MG63 (cell line): ENCODE results near the gene LRMDA. TPM values are rescaled to one million over a fixed set of nuclear protein-coding genes. Genes with fewer than 3 reads are reported as not detected.
"Not testable (repeated sequence)": the region's sequence is repeated elsewhere in the genome, so short reads cannot be mapped to it uniquely, and the experiment has no call there.

Source experiments
- DNase-seq: peaks from one replicate; pipeline ENCODE4 v3.0.0-alpha.2; 2020
- H3K27me3 ChIP-seq: fragments of 250-450 bp; sonication (Bioruptor Pico); 2 replicates; pipeline ENCODE4 v1.5.1; 2020; ENCODE audit warnings: mild to moderate bottlenecking, moderate library complexity
- H3K36me3 ChIP-seq: fragments of 250-450 bp; sonication (Bioruptor Pico); 2 replicates; pipeline ENCODE4 v1.5.1; 2020; ENCODE audit warnings: mild to moderate bottlenecking, moderate library complexity
- H3K4me3 ChIP-seq: fragments of 250-450 bp; sonication (Bioruptor Pico); 2 replicates; pipeline ENCODE4 v1.5.1; 2020; ENCODE audit warnings: mild to moderate bottlenecking, moderate library complexity
- H3K9me3 ChIP-seq: fragments of 250-450 bp; sonication (Bioruptor Pico); 2 replicates; pipeline ENCODE4 v1.5.1; 2020; ENCODE audit warnings: mild to moderate bottlenecking, moderate library complexity
- total RNA-seq: library from RNA; depleted of rRNA; stranded (reverse); fragments of >200 nt; shearing (Covaris generic); gene quantifications from 2 replicates; pipeline ENCODE4 v1.2.3, GENCODE V29; 2014; ENCODE audit warnings: low replicate concordance

Gene LRMDA
- total RNA-seq, 1 experiment from 2014 or later = 1.3 TPM

GRCh38 chr10:75610183-75610582 lies 178.8 kb downstream of the LRMDA start:
- no peaks in the 10 kb centered on the region for H3K36me3 ChIP-seq
- DNase-seq = no peak
- H3K4me3 ChIP-seq = no peak overlapping the region
- no peaks in the 10 kb centered on the region for H3K9me3 ChIP-seq
- no peaks in the 10 kb centered on the region for H3K27me3 ChIP-seq

DNA sequence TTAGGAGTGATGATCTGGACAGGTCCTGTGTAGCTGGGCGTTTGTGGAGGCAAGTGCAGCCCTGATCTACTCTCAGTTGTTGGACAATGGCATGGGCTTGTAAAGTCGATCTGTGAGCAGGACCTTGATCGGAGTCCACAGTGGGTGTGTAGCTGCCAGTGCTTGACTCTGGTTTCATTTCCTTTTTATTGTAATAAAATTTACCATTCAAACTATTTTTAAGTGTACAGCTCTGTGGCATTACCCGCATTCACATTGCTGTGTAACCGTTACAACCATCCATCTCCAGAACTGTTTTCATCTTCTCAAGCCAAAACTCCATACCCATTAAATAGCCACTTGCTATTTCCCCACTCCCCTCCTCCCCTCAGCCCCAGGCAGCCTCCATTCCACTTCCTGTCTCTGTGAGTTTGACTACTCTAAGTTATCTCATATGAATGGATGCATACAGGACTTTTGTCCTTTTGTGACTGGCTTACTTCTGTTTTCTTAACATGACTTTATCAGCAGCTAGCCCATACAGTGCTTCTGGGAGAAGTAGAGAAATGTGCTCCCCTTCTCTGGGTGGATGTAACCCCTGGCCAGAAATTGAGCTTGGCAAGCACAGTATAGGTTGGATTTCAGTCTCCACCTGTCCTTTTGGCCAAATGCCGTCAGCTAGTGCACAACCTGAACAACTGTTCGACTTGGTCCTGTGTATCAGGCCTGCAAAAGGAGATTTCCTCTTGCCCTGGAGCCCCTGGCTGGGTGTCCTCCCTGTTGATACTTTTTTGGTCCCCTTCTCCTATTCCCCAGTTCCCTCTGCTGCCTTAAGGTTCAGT lies 180.0 kb downstream of the LRMDA start:
- no peaks in the 10 kb centered on the region for H3K9me3 ChIP-seq
- no peaks in the 10 kb centered on the region for H3K36me3 ChIP-seq
- no peaks in the 10 kb centered on the region for H3K27me3 ChIP-seq
- H3K4me3 ChIP-seq = no peak overlapping the region
- no peak for DNase-seq

DNA sequence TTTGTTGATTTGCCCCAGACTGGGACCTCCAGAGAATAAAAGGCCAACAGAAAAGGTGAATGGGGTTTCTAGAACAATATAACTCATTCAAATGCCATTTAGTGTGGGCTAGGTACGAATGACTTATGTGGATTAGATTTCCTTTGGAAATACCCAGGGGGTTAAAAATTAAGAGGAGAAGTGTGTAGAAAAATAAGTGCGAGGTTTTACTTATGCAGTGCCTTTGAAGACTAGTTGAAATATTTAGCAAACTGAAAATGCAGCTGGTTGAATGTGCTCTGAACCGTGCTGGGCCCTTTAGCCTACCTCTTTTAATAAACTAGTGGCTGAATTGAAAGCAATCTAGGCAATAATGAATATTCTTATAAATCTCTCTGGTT lies 180.6 kb downstream of the LRMDA start:
- Histone ChIP-seq H3K9me3 (no peaks in the 10 kb centered on the region), H3K4me3 (no peak overlapping the region), H3K36me3 (no peaks in the 10 kb centered on the region), H3K27me3 (no peaks in the 10 kb centered on the region)
- DNase-seq = no peak

DNA sequence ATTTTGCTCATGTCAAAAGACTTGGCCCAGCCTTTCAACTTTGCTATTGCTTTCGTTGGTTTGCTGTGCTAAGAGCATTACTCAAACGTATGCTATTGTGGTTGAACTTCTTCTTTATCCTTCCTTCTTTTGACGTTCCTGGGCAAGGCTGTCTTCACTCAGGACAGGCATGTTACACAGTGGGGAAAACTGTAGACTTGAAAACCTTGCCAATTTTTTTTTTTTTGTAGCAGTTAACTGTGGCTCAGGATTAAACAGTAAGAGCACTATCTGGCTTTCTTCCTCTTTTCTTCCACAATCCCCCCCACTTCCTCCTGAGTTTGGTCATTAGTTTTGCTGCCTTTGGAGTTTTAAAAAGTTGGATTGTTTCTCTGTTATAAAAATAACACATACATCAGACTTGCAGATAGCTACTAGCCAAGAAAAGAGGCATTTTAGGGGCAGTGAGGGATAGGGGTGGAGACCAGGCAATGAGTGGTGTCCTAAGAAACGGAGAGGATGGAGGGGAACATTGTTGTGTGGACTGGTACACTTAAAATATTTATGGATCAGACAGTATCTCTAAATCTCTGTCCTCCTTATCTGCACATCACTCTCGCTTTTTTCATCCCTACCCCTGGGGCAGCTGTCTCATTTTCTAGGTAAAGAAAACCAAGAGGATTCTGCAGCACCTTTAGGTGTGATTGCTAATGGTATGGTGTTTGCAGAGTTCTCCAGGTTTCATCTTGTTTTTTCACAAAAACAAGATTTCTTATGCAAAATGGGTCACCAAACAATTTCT lies 181.7 kb downstream of the LRMDA start:
- H3K27me3 ChIP-seq = no peaks in the 10 kb centered on the region

DNA sequence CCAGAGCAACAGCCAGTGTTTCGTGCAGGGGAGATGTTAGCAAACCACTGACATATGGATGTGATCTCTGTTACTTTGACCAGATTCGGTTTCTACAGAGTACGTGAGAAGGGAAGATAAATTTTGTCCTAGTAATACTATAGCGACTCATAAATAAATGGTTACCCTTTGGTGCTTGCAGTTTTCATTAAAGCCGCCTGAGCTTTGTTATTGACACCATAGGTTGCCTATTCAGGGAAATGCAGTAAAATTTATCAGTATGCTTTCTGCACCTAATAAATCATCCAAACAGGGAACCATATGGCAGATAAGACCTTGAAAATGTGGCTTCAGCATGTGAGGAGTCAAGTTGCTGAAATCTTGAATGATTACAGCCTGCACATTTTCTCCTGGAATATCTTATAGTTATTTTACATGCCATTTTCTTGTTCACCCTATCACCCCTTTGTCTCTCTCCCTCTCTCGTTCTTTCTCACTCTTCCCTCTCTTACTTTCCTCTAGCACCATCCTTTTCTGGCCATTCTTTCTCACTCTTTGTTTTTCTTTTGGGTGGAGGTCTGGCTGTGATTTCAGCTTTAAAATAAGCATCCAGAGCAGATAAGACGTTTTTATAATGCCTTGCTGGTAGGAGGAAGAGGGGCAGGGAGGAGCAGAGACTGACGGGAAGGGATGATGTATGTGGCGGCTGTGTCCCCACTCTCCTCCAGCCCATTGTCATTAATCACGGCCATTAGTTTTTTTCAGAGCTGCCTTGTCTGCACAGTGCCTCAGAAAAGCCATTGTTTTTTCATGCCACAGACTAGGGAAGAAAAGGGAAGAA lies 182.5 kb downstream of the LRMDA start:
- Histone ChIP-seq H3K27me3 (no peaks in the 10 kb centered on the region), H3K36me3 (no peaks in the 10 kb centered on the region), H3K4me3 (no peak overlapping the region), H3K9me3 (no peaks in the 10 kb centered on the region)
- DNase-seq = no peak

More for the DNA sequence above, 181.7 kb downstream of the LRMDA start:
- Histone ChIP-seq H3K9me3 (no peaks in the 10 kb centered on the region), H3K4me3 (no peak overlapping the region), H3K36me3 (no peaks in the 10 kb centered on the region)
- DNase-seq = peak; percentile 3

DNA sequence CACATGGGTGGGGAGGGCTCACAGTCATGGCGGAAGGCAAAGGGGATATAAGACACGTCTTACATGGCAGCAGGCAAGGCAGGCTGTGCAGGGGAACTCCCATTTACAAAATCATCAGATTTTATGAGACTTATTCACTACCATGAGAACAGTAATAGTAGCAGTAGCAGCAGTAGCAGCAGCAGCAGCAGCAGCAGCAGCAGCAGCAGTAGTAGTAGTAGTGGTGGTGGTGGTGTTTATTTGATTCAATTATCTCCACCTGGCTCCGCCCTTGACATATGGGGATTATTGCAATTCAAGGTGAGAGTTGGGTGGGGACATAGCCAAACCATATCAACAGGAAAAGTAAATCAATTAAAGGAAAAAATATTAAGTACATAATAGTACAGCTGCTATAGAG lies 184.7 kb downstream of the LRMDA start:
- DNase-seq = no peak
- no peak overlapping the region for H3K4me3 ChIP-seq
- H3K36me3 ChIP-seq = no peaks in the 10 kb centered on the region
- H3K27me3 ChIP-seq = no peaks in the 10 kb centered on the region
- H3K9me3 ChIP-seq = no peaks in the 10 kb centered on the region

GRCh38 chr10:75616874-75617478 lies 185.6 kb downstream of the LRMDA start:
- Histone ChIP-seq H3K27me3 (no peaks in the 10 kb centered on the region), H3K4me3 (no peak overlapping the region), H3K36me3 (no peaks in the 10 kb centered on the region), H3K9me3 (no peaks in the 10 kb centered on the region)
- no peak for DNase-seq

- Histone ChIP-seq H3K4me3 (no peak overlapping the region), H3K9me3 (no peaks in the 10 kb centered on the region), H3K36me3 (no peaks in the 10 kb centered on the region), H3K27me3 (no peaks in the 10 kb centered on the region; the same call in 1 of the 2 replicates)
- DNase-seq = no peak
These were observed 186.2 kb downstream of the LRMDA start for GRCh38 chr10:75617485-75618155.

GRCh38 chr10:75619635-75620034 lies 188.2 kb downstream of the LRMDA start:
- no peak for DNase-seq
- H3K4me3 ChIP-seq = no peak overlapping the region
- H3K36me3 ChIP-seq = no peaks in the 10 kb centered on the region
- no peaks in the 10 kb centered on the region; the same call in 1 of the 2 replicates for H3K27me3 ChIP-seq
- no peaks in the 10 kb centered on the region for H3K9me3 ChIP-seq

GRCh38 chr10:75620356-75620755 lies 188.9 kb downstream of the LRMDA start:
- no peak overlapping the region for H3K4me3 ChIP-seq
- no peaks in the 10 kb centered on the region for H3K36me3 ChIP-seq
- DNase-seq = no peak
- H3K27me3 ChIP-seq = no peaks in the 10 kb centered on the region; the same call in 1 of the 2 replicates
- no peaks in the 10 kb centered on the region for H3K9me3 ChIP-seq

GRCh38 chr10:75621003-75621402 lies 189.6 kb downstream of the LRMDA start:
- H3K27me3 ChIP-seq, DNase-seq, H3K36me3 ChIP-seq, H3K9me3 ChIP-seq, H3K4me3 ChIP-seq: not testable (repeated sequence)

GRCh38 chr10:75622503-75622902 lies 191.1 kb downstream of the LRMDA start:
- Histone ChIP-seq H3K9me3 (no peaks in the 10 kb centered on the region), H3K27me3 (no peaks in the 10 kb centered on the region; the same call in 1 of the 2 replicates), H3K4me3 (no peak overlapping the region), H3K36me3 (no peaks in the 10 kb centered on the region)
- no peak for DNase-seq

DNA sequence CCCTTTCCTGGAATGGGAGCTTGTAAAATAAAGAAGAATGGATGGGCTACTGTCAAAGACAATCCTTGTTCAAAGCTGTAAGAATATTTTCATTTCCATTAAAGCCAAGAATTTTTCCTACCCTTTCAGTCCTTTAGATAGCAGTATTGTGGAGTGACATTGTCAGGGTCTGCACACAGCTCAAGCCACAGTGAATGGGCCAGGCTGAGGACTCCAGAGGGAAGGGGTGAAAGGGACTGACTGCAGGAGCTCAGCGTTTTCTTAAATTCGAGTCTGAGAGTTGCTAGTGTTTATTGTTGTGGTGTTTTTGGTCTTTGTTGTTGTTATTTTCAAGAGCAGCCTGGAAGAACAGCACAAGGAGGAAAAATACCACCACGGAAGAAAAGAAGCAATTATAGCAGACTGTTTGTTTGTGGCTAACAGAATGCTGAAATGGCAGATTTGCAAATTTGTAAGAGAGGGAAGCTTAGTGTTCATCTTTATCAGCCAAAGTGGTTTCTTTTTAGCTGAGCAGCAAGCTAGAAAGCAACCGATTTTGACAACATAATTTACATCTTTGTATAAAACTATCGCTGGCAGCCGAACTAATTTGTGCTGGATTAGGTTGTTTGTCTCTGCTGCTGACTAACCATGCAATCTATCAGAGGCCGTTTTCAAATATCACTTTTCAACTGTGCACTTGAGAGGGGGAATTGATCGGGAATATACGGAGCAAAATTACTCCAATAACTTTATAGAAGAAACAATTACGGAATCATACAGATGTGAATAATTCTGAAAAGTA lies 192.1 kb downstream of the LRMDA start:
- Histone ChIP-seq H3K27me3 (no peaks in the 10 kb centered on the region; the same call in 1 of the 2 replicates), H3K36me3 (no peaks in the 10 kb centered on the region), H3K9me3 (no peaks in the 10 kb centered on the region), H3K4me3 (no peak overlapping the region)
- no peak for DNase-seq

DNA sequence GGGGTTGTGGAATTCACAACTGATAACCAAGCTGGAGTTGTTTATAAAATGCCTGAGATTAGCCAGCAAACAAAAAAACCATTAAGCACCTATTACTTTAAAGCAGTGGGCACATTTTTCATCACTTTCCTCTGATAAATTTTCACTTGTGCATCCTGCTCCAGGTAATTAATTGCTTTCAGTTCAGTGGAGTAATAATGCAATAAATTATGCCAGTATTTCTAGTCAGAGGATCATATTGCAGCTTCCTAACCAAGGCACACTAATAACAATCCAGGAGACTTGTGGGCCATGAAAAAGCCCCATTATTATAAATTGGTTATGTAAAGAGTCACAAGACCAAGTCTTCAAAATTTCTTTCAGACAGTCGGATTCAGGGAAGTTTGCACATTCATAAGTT lies 193.2 kb downstream of the LRMDA start:
- no peak for DNase-seq
- Histone ChIP-seq H3K9me3 (no peaks in the 10 kb centered on the region), H3K27me3 (no peaks in the 10 kb centered on the region; the same call in 1 of the 2 replicates), H3K36me3 (no peaks in the 10 kb centered on the region), H3K4me3 (no peak overlapping the region)

DNA sequence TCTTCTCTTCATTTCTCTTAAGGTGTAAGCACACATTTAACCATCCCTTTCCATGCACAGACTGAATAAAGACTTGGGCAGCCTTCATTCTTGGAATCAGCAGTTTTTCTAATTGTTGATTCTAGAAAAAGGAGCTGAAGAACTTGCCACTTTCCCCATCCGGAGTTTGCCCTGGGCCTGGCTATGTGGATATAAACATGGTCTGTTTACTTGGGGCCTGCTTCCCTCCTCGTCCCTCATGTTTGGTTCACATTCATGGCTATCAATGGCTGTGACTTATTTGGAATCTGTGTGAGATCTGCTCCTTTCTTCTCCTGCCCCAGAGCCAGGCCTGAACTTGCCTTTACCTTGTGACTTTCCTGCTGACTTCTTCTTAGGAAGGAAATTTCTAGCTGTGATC lies 199.3 kb downstream of the LRMDA start:
- H3K36me3 ChIP-seq = no peaks in the 10 kb centered on the region
- H3K4me3 ChIP-seq = no peak overlapping the region
- no peak for DNase-seq
- no peaks in the 10 kb centered on the region for H3K27me3 ChIP-seq
- no peaks in the 10 kb centered on the region for H3K9me3 ChIP-seq
